ENCODE measurements around the gene HDAC5.

HDAC5 gene

GRCh38 chr17:44170135-44170498 is 46.7 kb upstream of the HDAC5 start:
- H3K4me1 ChIP-seq (ENCODE audit: control insufficient read depth, low read length) = no peaks in the 10 kb centered on the region
- no peaks in the 10 kb centered on the region for H3K9me3 ChIP-seq (ENCODE audit: control insufficient read depth, insufficient read depth, low read length)
- H3K36me3 ChIP-seq (ENCODE audit: control insufficient read depth, low read length) = no peaks in the 10 kb centered on the region
- no peak overlapping the region for H3K27ac ChIP-seq (ENCODE audit: low read depth, low read length)
- H3F3A ChIP-seq (ENCODE audit: control insufficient read depth, insufficient read depth) = peaks cover 3% of the 10 kb centered on the region; the same call in 1 of the 2 replicates
- H3K79me2 ChIP-seq (ENCODE audit: control insufficient read depth, low read length) = no peaks in the 10 kb centered on the region
- H3K4me2 ChIP-seq (ENCODE audit: low read length) = no peak overlapping the region
- H3K4me3 ChIP-seq (ENCODE audit: low read length) = no peak overlapping the region
- H3K9me2 ChIP-seq (replicated peaks; ENCODE audit: control insufficient read depth, low read length) = no peaks in the 10 kb centered on the region
- TF ChIP-seq CTCF (IDR thresholded peaks at IDR 0.05; ENCODE audit: low read depth, low read length, poor library complexity, severe bottlenecking) (no peak), EZH2phosphoT487 (IDR thresholded peaks at IDR 0.05; ENCODE audit: borderline replicate concordance, low read length) (no peak)
- H3K27me3 ChIP-seq (ENCODE audit: control insufficient read depth, low read length) = no peaks in the 10 kb centered on the region
- no peaks in the 10 kb centered on the region for H4K20me1 ChIP-seq (ENCODE audit: control insufficient read depth, insufficient read depth, low read depth, low read length)

- no peaks in the 10 kb centered on the region for H3K9me3 ChIP-seq (ENCODE audit: control insufficient read depth, insufficient read depth, low read length)
- TF ChIP-seq EZH2phosphoT487 (IDR thresholded peaks at IDR 0.05; ENCODE audit: borderline replicate concordance, low read length) (no peak), CTCF (IDR thresholded peaks at IDR 0.05; ENCODE audit: low read depth, low read length, poor library complexity, severe bottlenecking) (no peak)
- no peaks in the 10 kb centered on the region for H3K27me3 ChIP-seq (ENCODE audit: control insufficient read depth, low read length)
- H3K79me2 ChIP-seq (ENCODE audit: control insufficient read depth, low read length) = no peaks in the 10 kb centered on the region
- H4K20me1 ChIP-seq (ENCODE audit: control insufficient read depth, insufficient read depth, low read depth, low read length) = no peaks in the 10 kb centered on the region
- no peaks in the 10 kb centered on the region for H3K9me2 ChIP-seq (replicated peaks; ENCODE audit: control insufficient read depth, low read length)
- H3K4me1 ChIP-seq (ENCODE audit: control insufficient read depth, low read length) = no peaks in the 10 kb centered on the region
- no peaks in the 10 kb centered on the region for H3K36me3 ChIP-seq (ENCODE audit: control insufficient read depth, low read length)
- no peak overlapping the region for H3K4me3 ChIP-seq (ENCODE audit: low read length)
- H3F3A ChIP-seq (ENCODE audit: control insufficient read depth, insufficient read depth) = peaks cover 3% of the 10 kb centered on the region; the same call in 1 of the 2 replicates
- no peak overlapping the region for H3K4me2 ChIP-seq (ENCODE audit: low read length)
- no peak overlapping the region for H3K27ac ChIP-seq (ENCODE audit: low read depth, low read length)
These were observed 43.9 kb upstream of the HDAC5 start for GRCh38 chr17:44167181-44167861.

- H3F3A ChIP-seq (ENCODE audit: control insufficient read depth, insufficient read depth) = no peaks in the 10 kb centered on the region
These were observed 41.0 kb upstream of the HDAC5 start for GRCh38 chr17:44164476-44164875.

More at GRCh38 chr17:44164476-44164875, 41.0 kb upstream of the HDAC5 start:
- H3K36me3 ChIP-seq (ENCODE audit: control insufficient read depth, low read length) = peaks cover 14% of the 10 kb centered on the region
- no peaks in the 10 kb centered on the region for H4K20me1 ChIP-seq (ENCODE audit: control insufficient read depth, insufficient read depth, low read depth, low read length)
- no peaks in the 10 kb centered on the region for H3K4me1 ChIP-seq (ENCODE audit: control insufficient read depth, low read length)
- H3K79me2 ChIP-seq (ENCODE audit: control insufficient read depth, low read length) = no peaks in the 10 kb centered on the region
- TF ChIP-seq CTCF (IDR thresholded peaks at IDR 0.05; ENCODE audit: low read depth, low read length, poor library complexity, severe bottlenecking) (no peak), EZH2phosphoT487 (IDR thresholded peaks at IDR 0.05; ENCODE audit: borderline replicate concordance, low read length) (no peak)
- no peaks in the 10 kb centered on the region for H3K27me3 ChIP-seq (ENCODE audit: control insufficient read depth, low read length)
- no peak overlapping the region for H3K4me2 ChIP-seq (ENCODE audit: low read length)
- H3K9me3 ChIP-seq (ENCODE audit: control insufficient read depth, insufficient read depth, low read length) = no peaks in the 10 kb centered on the region
- H3K27ac ChIP-seq (ENCODE audit: low read depth, low read length) = no peak overlapping the region
- H3K9me2 ChIP-seq (replicated peaks; ENCODE audit: control insufficient read depth, low read length) = no peaks in the 10 kb centered on the region
- no peak overlapping the region for H3K4me3 ChIP-seq (ENCODE audit: low read length)
